DMS53 (cell line): Measurements from ENCODE around the gene ZNF28.
A peak's percentile ranks its signal among the peaks of the same experiment; 100 is the strongest.
"Not testable (repeated sequence)": the region's sequence is repeated elsewhere in the genome, so short reads cannot be mapped to it uniquely, and the experiment has no call there.

Experiments used
- DNase-seq: peaks from one replicate; lab custom pipeline; 2025; lab: John Stamatoyannopoulos, UW

Gene ZNF28

DNA sequence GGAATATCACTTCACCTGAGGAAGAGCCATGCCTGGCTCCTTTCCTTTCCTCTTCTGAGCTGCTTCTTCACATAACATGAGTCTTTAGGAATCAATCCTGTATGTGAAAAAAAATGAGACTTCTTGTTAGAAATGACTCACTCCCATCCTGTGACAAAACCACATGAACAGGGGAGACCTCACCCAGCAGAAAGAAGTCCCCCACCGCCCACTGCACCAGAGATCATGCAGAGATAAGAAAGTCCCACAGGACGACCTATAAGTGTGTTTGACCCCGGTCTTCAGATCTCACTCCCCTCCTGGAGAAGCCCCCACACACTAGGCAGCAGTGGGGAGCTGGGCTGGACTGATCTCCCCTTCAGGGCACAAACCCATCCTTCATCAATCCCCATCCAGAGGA is 42.6 kb downstream of the ZNF28 start:
- no peak for DNase-seq

DNA sequence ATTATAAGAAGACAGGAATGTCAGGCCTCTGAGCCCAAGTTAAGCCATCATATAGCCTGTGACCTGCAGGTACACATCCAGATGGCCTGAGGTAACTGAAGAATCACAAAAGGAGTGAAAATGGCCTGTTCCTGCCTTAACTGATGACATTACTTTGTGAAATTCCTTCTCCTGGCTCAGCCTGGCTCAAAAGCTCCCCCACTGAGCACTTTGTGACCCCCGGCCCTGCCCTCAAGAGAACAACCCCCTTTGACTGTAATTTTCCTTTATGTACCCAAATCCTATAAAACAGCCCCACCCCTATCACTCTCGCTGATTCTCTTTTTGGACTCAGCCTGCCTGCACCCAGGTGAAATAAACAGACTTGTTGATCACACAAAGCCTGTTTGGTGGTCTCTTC is 65.0 kb downstream of the ZNF28 start:
- not testable (repeated sequence) for DNase-seq

GRCh38 chr19:52749780-52750179 is 71.7 kb downstream of the ZNF28 start:
- no peak for DNase-seq

DNA sequence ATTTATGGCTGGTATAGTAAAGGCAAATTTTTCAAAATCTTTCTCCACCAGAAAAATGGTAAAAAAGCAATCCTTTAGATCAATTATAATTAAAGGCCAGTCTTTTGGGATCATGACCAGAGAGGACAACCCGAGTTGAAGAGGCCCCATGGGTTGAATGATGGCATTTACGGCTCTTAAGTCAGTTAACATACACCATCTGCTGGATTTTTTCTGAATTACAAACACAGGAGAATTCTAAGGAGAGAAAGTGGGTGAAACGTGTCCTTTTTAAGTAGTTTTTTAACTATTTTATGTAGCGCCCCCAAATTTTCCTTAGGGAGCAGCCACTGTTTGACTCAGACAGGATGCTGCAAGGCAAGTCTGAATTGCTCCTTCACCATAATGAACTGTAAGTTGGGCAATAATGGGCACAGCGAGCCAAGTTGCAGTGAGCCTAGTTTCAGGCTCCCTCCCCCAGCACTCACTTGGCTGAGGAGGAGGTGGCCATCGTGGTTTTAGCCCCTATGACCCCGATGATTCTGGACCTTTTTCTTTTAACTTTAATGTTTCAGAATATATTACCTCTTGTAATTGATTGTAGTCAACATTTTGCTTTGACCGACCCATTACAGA is 73.0 kb downstream of the ZNF28 start:
- peak; percentile 81 for DNase-seq
